Neural cell (in vitro differentiated cells): ENCODE data around the gene CHPF.

Experiments
- EP300 ChIP-seq: fragments of 450-650 bp; conservative IDR thresholded peaks from 2 replicates; pipeline ENCODE4 v1.6.1; 2014; ENCODE audit warnings: antibody characterized with exemption, mild to moderate bottlenecking, moderate library complexity; ENCODE audit not compliant: poor library complexity, severe bottlenecking
- EZH2 ChIP-seq: fragments of 200-600, 300-800 bp; shearing (Covaris generic), sonication (generic); IDR thresholded peaks from 2 replicates; pipeline ENCODE4 v1.6.1; 2014; ENCODE audit warnings: antibody characterized with exemption, low read length, borderline replicate concordance, mild to moderate bottlenecking; ENCODE audit not compliant: insufficient read depth, poor library complexity, severe bottlenecking
- MXI1 ChIP-seq: fragments of 450-650 bp; conservative IDR thresholded peaks from 2 replicates; pipeline ENCODE4 v1.6.1; 2014; ENCODE audit warnings: antibody characterized with exemption, mild to moderate bottlenecking; ENCODE audit not compliant: poor library complexity, severe bottlenecking
- POLR2AphosphoS5 ChIP-seq: IDR thresholded peaks from 2 replicates; pipeline ENCODE4 v1.6.1; 2012
- RAD21 ChIP-seq: fragments of 450-650 bp; conservative IDR thresholded peaks from 2 replicates; pipeline ENCODE4 v1.6.1; 2014; ENCODE audit warnings: antibody characterized with exemption, mild to moderate bottlenecking, moderate library complexity
- SMC3 ChIP-seq: fragments of 450-650 bp; conservative IDR thresholded peaks from 2 replicates; pipeline ENCODE4 v1.6.1; 2014; ENCODE audit warnings: antibody characterized with exemption, mild to moderate bottlenecking, moderate library complexity; ENCODE audit not compliant: poor library complexity
- TAF1 ChIP-seq: IDR thresholded peaks from 2 replicates; pipeline ENCODE4 v1.6.1; 2012; ENCODE audit warnings: low read depth
- TF ChIP-seq, protein P1 (sequence below): fragments of 450-650 bp; IDR thresholded peaks from 2 replicates; pipeline ENCODE4 v1.5.1; 2014; ENCODE audit warnings: antibody characterized with exemption, mild to moderate bottlenecking, moderate library complexity; ENCODE audit not compliant: poor library complexity, severe bottlenecking

DNA sequence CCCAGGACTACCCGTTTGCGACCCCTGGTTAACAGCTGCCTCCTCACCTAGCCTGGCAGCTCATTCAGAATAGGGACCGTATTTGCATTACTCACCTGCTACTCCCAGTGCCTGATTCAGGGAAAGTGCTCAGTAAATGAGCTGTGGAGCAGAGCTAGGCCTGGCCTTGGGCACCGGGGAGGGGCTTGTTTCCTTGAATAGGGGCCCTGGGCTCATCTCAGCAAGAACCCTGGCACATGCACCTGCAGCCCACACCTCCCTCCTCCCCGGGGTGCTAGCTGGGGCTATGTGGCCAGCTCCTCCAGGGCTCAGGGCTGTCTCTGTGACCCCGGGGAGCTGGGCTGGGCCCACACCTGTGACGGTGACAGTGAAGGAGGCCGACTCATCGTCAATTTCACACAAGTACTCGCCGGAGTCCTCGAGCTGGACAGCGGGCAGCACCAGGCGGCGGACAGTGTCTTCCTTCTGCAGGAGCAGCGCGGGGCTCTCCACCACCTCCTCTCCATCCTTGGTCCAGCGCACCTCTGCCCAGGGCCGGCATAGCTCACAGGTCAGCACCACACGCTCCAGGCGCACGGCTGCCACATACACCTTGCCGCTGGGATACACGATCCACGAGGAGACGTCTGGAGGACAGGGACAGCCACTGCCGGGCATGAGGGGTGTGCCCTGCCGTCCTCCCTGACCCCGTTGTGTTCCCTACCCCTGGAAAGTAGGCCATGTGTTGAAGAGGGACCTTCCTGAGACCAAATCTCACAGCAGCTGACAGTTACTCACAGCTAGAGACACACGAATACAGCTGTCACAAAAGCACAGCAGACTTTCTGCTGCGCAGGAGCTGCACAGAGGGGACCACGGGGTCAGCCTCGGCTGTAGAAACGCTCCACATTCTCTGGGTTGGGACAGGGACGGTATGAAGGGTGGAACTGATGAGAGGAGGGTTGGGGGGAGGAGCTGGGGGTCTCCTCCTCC is 18.7 kb upstream of the CHPF start:
- TF ChIP-seq EZH2 (no peak), TAF1 (no peak), EP300 (no peak), SMC3 (no peak), MXI1 (no peak), POLR2AphosphoS5 (no peak), RAD21 (no peak)
- TF ChIP-seq, protein P1, sequence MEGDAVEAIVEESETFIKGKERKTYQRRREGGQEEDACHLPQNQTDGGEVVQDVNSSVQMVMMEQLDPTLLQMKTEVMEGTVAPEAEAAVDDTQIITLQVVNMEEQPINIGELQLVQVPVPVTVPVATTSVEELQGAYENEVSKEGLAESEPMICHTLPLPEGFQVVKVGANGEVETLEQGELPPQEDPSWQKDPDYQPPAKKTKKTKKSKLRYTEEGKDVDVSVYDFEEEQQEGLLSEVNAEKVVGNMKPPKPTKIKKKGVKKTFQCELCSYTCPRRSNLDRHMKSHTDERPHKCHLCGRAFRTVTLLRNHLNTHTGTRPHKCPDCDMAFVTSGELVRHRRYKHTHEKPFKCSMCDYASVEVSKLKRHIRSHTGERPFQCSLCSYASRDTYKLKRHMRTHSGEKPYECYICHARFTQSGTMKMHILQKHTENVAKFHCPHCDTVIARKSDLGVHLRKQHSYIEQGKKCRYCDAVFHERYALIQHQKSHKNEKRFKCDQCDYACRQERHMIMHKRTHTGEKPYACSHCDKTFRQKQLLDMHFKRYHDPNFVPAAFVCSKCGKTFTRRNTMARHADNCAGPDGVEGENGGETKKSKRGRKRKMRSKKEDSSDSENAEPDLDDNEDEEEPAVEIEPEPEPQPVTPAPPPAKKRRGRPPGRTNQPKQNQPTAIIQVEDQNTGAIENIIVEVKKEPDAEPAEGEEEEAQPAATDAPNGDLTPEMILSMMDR = no peak
